ENCODE results near the gene CAPN8. TPM values are rescaled to one million over a fixed set of nuclear protein-coding genes. Genes with fewer than 3 reads are reported as not detected.

Gene CAPN8
- total RNA-seq, 1 experiment from 2014 or later = 0.54 TPM

- no peaks in the 10 kb centered on the region for H3K9me2 ChIP-seq (ENCODE audit: insufficient read depth)
- peaks cover 0 to 3% of the 10 kb centered on the region in 2 experiments; a peak in 1 of 4 replicates for H3K4me1 ChIP-seq (ENCODE audit: control insufficient read depth in 1 of 2, insufficient read depth in 2 of 2, low read length in 2 of 2)
- ChIA-PET RAD21 (ENCODE audit: low non-redundant PET in 1 of 2, low total read pairs in 2 of 2, uncharacterized antibody in 2 of 2, unreplicated experiment in 2 of 2) (no interaction called here), CTCF (no interaction called here), POLR2A (no interaction called here)
- peaks cover 3% of the 10 kb centered on the region; the same call in 1 of the 2 replicates for H3K27me3 ChIP-seq (ENCODE audit: insufficient read depth, low read length)
- intact Hi-C loops (cut with micrococcal nuclease) = no loop called here
- H4K20me1 ChIP-seq (ENCODE audit: insufficient read depth) = no peaks in the 10 kb centered on the region
- H3K4me2 ChIP-seq (ENCODE audit: low read length) = no peak overlapping the region
- H2AFZ ChIP-seq (ENCODE audit: low read depth, low read length, poor library complexity, severe bottlenecking) = no peak overlapping the region
- H3K36me3 ChIP-seq (ENCODE audit: control insufficient read depth in 1 of 2, insufficient read depth in 2 of 2, low read length in 2 of 2) = no peaks in the 10 kb centered on the region
- TF ChIP-seq ZFX (IDR thresholded peaks at IDR 0.05) (no peak), TCF7L2 (IDR thresholded peaks at IDR 0.05; ENCODE audit: borderline replicate concordance, extremely low read depth, insufficient read depth, insufficient read length) (no peak), SRF (IDR thresholded peaks at IDR 0.05; ENCODE audit: low read depth) (no peak), REST (IDR thresholded peaks at IDR 0.05; ENCODE audit: low read depth) (no peak), POLR2AphosphoS5 (IDR thresholded peaks at IDR 0.05; ENCODE audit: low read depth, low read length) (no peak), EZH2 (IDR thresholded peaks at IDR 0.05) (no peak), CEBPB (IDR thresholded peaks at IDR 0.05; ENCODE audit: low read depth) (no peak), ELF1 (IDR thresholded peaks at IDR 0.05; ENCODE audit: borderline replicate concordance, low read depth) (no peak), SIN3A (IDR thresholded peaks at IDR 0.05; ENCODE audit: low read depth) (no peak)
- no peaks in the 10 kb centered on the region for H3K79me2 ChIP-seq (ENCODE audit: insufficient read depth, low read length)
- H3K9ac ChIP-seq (ENCODE audit: low read length) = no peak overlapping the region
- BruUV-seq (replicated peaks) = no TSS peak
- ATAC-seq = no peak
- H3K9me3 ChIP-seq (ENCODE audit: control insufficient read depth in 1 of 2, insufficient read depth in 1 of 2, low read depth in 1 of 2, low read length in 2 of 2) = no peaks in the 10 kb centered on the region
- no peak overlapping the region for H3K4me3 ChIP-seq (replicated peaks in 1 of 2; ENCODE audit: low read depth in 1 of 2, low read length in 2 of 2)
- H3K27ac ChIP-seq (ENCODE audit: low read depth, low read length) = no peak overlapping the region
- DNase-seq (ENCODE audit: low read depth, low spot score) = no peak
These were observed 33.5 kb downstream of the CAPN8 start for GRCh38 chr1:223631956-223632355.
